Stimulated activated CD4-positive, alpha-beta T cell treated with anti-CD3 and anti-CD28 coated beads, Interleukin-1b, Interleukin-23, amount 100 ng/mL, for 1 hour (primary cell): ENCODE results near the gene PROZ.

ENCODE experiments used
- DNase-seq, 2 donors: peaks; one replicate each; pipeline ENCODE4 v3.0.0-alpha.2; 2020; ENCODE audit warnings: low read depth in 2 of 2

Gene PROZ

GRCh38 chr13:113119822-113120189, 38.6 kb upstream of the PROZ start:
- DNase-seq, result no peak

- DNase-seq, result no peak
Observed at GRCh38 chr13:113120300-113121182, 37.9 kb upstream of the PROZ start.

- no peak for DNase-seq
Observed at GRCh38 chr13:113121183-113121927, 37.1 kb upstream of the PROZ start.

- DNase-seq, result no peak
Observed at GRCh38 chr13:113121928-113122471, 36.4 kb upstream of the PROZ start.

- no peak for DNase-seq
Observed at GRCh38 chr13:113122550-113123225, 35.8 kb upstream of the PROZ start, which contains the start of gene F10. Gene F10, plus strand, starts transcription at chr13:113122799. Its CDS starts 57 bp downstream, at chr13:113122856.

GRCh38 chr13:113123226-113124201, 34.9 kb upstream of the PROZ start:
- DNase-seq, result no peak

- no peak for DNase-seq
Observed at GRCh38 chr13:113124211-113124970, 34.1 kb upstream of the PROZ start.

GRCh38 chr13:113125506-113126264, 32.8 kb upstream of the PROZ start:
- no peak for DNase-seq

GRCh38 chr13:113126265-113127150, 31.9 kb upstream of the PROZ start:
- DNase-seq, result no peak

- DNase-seq, result no peak
Observed at GRCh38 chr13:113129480-113129879, 29.0 kb upstream of the PROZ start.

GRCh38 chr13:113129921-113130750, 28.3 kb upstream of the PROZ start:
- no peak for DNase-seq

GRCh38 chr13:113135281-113135760, 23.1 kb upstream of the PROZ start:
- no peak for DNase-seq

GRCh38 chr13:113137691-113138298, 20.7 kb upstream of the PROZ start:
- no peak for DNase-seq

GRCh38 chr13:113138792-113139551, 19.5 kb upstream of the PROZ start:
- no peak for DNase-seq

- DNase-seq, result no peak
Observed at GRCh38 chr13:113139577-113139976, 18.9 kb upstream of the PROZ start.
